ENCODE measurements around the gene TBPL2.

DNA sequence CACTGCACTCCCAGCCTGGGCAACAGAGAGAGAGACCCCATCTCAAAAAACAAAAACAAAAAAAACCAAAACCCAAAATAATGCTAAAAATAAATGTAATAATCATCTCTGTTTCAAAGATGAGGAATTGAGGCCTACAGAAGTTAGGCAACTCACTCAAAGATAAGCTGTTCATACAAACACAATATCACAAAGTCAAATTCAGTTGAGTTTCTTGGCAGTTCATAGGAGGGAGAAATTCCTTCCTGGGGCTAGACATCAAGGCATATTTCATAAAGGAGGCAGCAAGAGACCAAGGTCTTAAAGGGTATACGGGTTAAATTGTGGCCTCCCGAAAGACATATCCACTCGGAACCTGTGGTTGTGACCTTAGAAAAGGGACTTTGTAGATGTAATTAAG lies 8.7 kb upstream of the TBPL2 start:
- TF ChIP-seq POLR2A (IDR thresholded peaks at IDR 0.05; ENCODE audit: low read depth, low read length) (no peak), POLR2AphosphoS5 (IDR thresholded peaks at IDR 0.05; ENCODE audit: low read depth, low read length) (no peak), TAF1 (IDR thresholded peaks at IDR 0.05; ENCODE audit: borderline replicate concordance, low read depth, low read length) (no peak)
